ENCODE results near the gene CA10.

GRCh38 chr17:51992864-51993416 is 165.6 kb downstream of the CA10 start:
- TF ChIP-seq POLR2A (IDR thresholded peaks at IDR 0.05; ENCODE audit: low read depth, low read length) (no peak), CTCF (IDR thresholded peaks at IDR 0.05; ENCODE audit: extremely low read depth in 1 of 2, insufficient read depth in 1 of 2, low read depth in 1 of 2, low read length in 2 of 2) (no peak), POLR2AphosphoS5 (IDR thresholded peaks at IDR 0.05; ENCODE audit: insufficient read depth, low read depth, low read length) (no peak), JUN (IDR thresholded peaks at IDR 0.05; ENCODE audit: borderline replicate concordance, insufficient read depth, insufficient read length, low read depth) (no peak), EZH2 (IDR thresholded peaks at IDR 0.05; ENCODE audit: borderline replicate concordance, low read depth, low read length, severe bottlenecking) (no peak), FOS (IDR thresholded peaks at IDR 0.05; ENCODE audit: borderline replicate concordance, insufficient read depth, low read length) (no peak), MYC (IDR thresholded peaks at IDR 0.05; ENCODE audit: low read depth, low read length) (no peak), MAX (IDR thresholded peaks at IDR 0.05; ENCODE audit: insufficient read depth, insufficient read length) (no peak), GATA2 (IDR thresholded peaks at IDR 0.05; ENCODE audit: insufficient read depth, insufficient read length, low read depth, low read length) (no peak)
